ELR (cell line): ENCODE data around the gene CHST15.
A peak's percentile ranks its signal among the peaks of the same experiment; 100 is the strongest.

Source experiments
- DNase-seq: peaks from one replicate; pipeline ENCODE4 v3.0.0-alpha.2; 2015; ENCODE audit warnings: low read depth

Gene CHST15, protein sequence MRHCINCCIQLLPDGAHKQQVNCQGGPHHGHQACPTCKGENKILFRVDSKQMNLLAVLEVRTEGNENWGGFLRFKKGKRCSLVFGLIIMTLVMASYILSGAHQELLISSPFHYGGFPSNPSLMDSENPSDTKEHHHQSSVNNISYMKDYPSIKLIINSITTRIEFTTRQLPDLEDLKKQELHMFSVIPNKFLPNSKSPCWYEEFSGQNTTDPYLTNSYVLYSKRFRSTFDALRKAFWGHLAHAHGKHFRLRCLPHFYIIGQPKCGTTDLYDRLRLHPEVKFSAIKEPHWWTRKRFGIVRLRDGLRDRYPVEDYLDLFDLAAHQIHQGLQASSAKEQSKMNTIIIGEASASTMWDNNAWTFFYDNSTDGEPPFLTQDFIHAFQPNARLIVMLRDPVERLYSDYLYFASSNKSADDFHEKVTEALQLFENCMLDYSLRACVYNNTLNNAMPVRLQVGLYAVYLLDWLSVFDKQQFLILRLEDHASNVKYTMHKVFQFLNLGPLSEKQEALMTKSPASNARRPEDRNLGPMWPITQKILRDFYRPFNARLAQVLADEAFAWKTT

DNA sequence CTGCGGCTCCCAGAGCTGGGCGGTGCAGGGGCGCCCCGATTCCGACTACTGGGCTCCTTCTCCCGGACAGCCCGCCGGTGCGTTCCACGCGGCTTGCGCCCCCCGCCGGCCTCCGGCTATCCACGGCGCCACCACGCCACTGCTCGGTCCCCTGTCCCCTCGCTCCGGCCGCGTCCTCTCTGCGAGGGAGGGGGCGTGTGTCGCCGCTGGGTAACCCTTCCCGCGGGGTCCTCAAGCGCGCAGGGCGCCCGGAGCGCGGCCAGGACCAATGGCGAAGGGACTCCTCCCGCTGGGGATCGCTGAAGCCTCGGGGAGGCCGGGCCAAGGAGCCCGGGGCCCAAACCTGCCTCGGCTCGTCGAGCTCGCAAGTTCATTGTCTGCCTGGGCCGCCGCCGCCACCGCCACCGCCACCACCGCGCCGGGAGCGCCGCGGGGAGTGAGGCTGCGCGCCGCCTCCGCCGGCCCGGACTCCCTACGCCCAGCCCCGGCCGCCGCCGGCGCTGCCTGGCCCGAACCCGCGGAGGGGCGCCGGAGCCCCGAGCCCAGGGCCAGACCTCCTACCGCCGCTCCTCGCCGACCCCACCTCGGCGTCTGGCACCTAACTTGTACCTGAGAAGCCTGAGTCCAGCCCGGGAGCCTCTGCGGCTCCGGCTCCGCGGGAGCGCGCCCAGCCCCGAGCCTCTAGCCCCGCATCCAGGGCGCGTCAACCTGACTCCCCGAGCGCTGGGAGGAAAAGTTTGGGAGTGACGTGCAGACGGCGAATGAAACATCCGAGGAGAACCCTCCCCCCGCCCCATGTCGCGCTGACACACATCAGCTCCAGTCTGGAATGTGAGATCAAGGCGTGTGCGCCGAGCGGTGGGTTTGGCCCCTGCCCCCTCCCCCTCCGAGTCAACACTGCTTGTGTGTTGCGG, at the start of gene CHST15:
Gene CHST15, minus strand, starts transcription at position 739 of the 914 bp plus-strand sequence. CDS start 47,386 bp downstream, outside the sequence.
- peak; percentile 36 for DNase-seq

DNA sequence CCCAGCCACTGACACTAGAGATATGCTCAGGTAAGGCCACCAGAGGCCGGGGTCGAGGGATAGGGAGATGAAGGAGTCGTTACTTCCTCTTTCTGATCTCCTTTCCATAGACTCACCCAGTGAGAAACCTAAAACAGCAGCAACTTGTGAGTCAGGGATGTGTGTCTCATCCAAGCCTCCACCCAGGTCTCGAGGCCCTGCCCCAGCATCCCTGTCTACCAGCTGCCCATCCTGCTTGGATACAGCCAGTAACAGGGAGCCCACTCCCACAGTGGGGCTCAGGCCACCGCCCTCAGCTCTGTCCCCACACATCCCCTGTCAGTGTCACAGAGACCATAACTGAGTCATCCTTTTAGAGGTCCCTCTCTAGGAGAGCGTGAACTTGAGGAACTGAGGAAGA, 49.6 kb upstream of the CHST15 start:
- peak; percentile 19 for DNase-seq

DNA sequence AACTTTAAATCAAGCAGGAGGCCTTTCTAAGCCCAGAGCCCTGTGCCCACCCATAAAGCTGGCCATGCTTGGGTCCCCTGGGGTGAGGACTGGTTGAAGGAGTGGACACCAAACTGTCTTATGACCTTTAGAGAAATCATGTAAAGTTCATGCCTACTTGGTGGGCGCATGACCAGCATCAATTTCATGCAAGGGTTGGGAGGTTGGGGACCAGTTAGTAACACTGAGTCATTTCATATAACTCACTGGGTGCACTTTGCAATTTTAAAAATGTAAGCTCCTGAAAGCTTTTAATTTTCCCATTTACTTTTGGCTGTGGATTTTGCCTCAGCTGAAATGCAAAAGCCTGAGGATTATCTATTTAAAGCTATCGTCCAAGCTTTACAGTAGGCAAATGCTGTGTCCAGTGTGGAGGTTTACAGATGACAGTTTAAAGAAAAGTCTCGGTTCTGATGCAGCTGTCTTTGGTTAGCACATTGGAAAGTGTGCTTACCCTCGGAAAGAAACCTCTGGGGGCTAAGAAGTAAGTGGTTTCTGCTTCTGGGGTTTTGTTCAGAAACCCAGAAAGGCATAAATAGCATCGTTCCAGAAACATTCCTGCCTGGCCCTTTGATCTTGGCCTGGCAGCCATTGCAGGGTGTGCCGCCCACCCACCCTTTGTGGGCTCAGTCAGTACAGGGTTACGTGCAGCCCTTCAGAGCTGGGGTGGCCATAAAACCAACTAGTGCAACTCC, 48.8 kb upstream of the CHST15 start:
- no peak for DNase-seq

DNA sequence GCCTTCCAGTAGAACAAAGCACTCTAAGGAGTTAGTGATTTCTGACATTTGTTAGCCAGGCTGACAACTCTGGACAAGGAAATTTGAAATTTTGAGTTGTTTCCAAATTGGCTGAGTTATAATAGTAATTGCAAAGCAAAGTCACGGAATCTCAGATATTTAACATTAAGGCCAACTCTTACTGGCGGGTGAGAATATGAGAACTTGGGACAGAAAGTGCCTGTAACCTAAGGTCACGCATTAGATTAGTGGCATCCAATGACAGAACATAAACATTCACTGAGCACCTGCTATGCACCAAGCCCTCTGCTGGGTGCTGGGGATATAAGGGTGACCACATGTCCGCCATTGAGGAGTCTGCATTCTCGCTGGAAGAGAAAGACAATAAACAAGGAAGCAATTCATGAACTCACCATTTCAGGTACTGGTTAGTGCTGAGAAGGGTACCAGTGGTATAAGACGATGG, 45.5 kb upstream of the CHST15 start:
- DNase-seq: no peak

DNA sequence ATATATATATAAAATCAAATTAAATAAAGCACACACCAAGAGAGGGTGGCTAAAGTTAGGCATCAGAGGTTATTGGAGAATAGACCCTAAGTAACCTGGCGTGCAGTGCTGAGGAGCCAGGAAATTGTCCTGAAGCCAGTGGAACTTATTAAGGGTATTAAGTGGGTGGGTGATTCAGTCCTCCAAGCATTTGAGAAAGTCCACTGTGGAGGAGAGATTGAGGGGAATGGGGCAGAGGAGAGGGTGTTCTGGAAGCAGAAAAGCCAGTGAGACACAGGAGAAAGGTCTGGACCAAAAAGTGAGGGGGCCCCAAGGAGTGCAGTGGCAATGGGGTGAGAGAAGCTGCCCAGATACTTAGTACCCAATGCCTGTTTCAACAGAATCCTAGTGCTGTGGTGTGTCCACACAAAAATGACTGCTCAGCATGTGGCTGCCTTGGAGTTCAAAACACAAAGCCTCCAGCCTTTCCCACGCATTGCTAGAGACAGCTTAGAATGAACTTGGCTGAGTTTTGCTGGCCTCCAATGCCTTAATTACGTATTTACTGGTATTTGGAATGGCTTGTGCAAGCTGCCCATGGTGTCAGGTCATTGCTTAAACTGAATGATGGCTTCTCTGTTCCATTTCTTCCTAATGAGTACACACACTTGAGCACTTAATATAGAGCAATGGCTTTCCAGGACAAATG, 44.9 kb upstream of the CHST15 start:
- DNase-seq: no peak

DNA sequence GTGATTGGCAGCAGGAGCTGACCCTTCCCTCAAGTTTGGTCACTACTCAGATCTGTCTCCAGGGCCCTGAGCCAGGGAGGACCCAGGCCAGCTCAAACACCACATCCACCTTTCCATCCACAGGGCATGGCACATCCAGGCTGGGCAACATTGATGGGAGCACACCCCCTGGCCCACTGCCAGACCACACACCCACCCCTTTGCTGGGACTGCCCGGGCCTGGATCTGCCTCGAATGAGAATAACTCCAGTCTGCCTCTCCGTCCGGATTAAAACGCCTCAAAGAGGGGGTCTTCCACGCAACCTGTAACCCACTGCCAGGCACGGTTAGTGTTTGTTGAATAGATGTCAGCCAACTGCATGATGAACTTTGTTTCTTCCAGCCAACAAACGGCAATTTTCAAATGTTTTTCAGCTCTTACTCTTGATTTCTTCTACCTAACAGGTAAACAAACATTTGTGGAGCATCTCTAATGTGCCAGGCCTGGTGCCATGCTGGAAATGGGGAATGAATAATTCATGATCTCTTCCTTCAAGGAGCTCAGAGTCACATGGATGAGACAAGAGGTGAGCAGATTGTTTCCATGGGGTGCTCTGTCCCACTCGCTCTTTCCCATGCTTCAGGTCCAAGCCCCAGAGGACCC, 41.0 kb upstream of the CHST15 start:
- no peak for DNase-seq

DNA sequence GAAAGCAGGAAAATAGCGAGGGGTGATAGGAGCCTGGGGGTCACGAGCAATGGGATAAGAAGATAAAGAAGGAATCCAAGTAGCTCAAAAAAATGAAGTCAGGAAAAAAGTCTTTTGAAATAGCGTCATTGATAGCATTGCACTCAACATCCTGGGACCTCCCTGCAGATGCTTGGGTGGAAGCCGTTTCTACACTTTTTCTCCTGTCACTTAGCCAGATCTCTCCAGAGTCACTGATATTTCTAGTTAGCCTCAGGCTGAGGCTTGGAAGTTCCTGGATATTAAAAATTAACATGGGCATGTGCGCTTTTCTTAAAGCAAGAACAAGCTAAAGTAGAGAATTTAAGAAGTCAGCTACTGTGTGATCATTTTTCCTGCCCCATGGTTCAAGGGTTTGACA, 39.5 kb upstream of the CHST15 start:
- DNase-seq: no peak

DNA sequence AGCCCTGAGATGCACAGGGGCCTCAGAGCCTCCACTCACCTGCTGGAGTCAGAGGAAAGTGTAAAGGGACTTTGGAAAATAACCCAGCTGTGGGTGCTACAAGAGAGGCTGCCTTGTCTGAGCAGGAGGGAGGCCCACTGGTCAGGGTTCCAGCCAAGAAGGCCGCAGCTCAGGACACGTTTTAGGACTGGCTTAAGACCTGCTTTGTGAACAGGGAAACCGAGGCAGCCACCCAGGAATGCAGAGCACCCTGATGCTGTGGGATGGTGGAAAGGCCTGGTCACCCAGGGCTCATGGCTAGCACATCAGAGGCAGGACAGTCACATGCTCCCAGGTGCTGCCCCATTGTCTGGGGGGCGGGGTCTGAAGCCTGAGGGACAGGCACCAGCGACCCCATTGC, 38.9 kb upstream of the CHST15 start:
- DNase-seq: no peak

DNA sequence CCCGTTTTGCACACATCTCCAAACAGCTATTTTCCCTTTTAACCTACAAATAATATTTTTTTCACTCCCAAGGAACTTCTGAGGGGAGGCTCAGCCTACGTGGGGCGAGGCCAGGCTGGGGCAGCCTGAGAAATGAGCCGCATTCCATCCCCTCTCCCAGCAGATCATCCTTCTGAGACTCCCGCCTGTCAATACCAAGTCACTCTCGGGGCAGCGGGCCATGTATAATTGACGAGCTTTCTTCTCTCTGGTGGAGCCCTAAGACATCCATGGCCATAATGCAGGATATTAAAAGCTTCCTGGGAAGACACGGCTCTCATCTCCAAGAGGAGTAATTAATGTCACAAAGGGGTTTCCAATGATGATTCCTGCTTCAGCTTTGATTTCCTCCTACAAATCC, 37.8 kb upstream of the CHST15 start:
- no peak for DNase-seq

DNA sequence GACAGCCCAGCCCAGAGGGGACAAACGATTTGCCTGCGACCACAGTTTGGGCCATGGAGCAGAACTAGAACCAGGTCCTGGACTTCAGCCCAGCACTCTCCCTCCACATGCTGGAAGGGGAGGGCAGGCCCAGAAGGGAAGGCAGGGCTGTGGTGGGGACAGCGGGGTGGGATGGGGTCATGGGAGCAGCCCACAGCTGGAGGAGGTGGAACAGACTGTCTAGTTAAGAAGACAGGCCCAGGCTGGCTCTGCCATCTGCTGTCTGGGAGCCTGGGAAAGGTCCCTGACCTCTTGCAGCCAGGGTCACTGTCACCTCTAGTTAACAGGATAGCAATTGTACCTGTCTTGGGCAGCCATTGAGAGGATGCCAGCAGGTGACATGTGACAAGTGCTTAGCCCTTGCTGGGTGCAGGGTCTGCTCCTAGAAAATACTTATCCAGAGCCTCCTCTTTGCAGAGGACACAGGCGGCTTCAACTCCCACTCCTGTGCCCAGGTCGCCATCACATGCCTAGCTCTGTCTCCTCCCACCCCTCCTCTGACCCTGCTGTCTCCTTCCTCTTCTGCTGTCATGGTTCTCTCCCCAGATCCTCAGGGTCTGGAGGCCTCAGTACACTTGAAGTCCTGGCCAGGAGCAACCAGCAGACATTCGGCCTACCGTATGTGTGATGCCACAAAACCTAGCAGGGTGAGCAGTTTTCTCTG, 37.0 kb upstream of the CHST15 start:
- DNase-seq: no peak

DNA sequence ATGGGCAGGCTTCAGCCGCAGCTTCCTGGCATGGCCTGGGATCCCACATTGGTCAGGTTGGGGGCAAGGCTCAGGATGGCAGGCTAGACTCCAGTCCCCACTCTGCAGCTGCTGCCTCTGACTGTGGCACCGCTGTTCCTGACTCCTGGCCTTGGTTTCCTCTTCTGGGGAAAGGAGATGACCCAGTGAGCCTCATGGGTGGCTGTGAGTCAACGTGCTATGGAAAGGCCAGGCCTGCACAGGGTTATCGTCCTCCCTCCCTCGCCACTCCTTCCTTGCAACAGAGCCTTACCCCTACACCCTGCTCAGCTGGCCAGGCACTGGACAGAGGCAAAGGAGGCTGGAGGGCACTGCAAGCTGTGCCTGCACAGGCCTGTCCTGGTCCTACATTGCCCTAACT, 36.1 kb upstream of the CHST15 start:
- DNase-seq: no peak

DNA sequence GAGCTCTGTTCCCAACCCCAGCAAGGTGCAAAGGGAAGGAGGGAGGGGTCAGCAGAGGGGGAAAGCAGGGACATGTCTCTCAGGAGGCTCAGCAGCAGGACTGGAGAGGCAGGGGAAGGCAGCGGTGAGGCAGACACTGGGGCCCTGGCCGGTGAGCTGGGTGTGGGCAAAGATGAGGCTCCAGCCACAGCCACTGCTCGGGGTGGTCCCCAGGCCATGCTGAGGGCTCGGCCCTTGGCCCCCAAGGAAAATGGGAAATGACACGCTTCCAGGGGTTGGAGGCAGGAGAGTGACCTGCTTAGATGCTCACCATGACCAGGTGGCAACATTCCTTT, 35.4 kb upstream of the CHST15 start:
- no peak for DNase-seq

DNA sequence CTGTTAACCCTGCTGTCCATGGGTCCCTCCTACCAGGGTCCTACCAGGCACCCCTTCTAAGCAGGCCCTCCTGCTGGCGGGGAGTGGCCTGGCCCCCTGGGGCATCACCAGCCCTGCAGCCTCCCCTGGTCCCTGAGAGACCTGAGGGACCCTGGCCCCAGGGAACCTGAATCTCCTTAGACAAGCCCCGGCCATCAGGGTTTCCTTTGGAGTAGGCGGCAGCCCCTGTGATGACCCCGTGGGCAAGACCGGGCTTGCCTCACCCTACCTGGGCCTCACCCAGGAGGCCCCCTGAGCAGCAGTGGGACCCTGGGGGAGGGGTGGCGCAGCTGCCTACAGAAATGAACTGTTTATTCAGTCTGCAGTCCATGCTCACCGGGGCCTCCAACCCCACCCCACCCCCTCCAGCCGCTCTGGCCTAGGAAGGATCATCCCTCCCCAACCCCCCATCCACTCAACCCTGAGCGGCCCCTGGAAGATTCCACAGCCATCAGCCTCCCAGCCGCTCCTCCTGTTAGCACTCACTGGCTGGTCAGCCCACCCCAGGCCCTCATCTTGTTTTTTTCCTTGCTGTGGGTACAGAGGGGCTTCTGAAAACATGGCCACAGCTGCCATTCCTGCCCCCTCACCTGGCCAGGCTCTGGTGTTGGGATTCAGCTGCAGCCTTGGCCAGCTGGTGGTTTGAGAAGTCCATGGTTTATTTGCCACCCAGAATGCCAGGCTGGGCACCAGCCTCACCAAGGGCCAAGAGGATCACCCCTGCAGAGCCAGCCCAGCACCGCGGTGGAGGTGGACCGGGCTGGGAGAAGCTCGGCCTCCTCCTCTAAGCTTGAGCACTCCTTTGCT, 34.8 kb upstream of the CHST15 start:
- no peak for DNase-seq

DNA sequence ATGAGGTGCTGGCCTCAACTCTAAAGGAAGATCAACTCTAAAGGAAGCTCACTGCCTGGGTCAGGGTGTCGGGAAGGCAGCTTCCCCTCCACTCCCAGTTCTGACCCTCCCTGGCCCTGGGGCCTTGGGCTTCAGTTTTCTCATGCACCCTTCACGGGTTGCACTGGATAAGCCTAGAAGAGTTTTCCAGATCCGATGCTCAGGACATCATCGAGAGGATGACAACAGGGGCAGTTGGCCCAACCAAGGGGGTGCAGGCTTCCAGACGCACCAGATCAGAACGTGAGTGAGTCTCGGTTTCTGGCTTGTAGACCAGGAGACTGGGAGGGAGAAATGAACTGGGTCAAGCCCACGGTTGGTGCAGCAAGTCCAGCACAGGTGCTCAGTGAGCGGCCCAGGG, 34.2 kb upstream of the CHST15 start:
- no peak for DNase-seq

DNA sequence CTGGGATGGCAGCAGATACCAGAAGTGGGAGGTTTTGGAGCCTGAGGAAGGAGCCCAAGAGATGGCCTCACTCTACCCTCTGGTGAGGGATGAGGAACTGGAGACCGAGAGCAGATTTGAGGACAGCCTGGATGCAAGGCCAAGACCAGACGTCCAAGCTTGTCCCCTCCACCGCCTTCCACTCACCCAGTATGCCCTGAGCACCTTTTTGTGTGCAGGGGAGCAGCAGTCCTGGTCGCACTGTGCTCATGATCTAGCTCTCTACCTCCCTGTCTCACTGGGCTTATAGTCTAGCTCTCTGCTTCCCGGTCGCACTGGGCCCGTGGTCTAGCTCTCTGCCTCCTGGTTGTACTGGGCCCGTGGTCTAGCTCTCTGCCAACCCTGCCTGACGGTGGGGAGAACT, 33.6 kb upstream of the CHST15 start:
- no peak for DNase-seq

DNA sequence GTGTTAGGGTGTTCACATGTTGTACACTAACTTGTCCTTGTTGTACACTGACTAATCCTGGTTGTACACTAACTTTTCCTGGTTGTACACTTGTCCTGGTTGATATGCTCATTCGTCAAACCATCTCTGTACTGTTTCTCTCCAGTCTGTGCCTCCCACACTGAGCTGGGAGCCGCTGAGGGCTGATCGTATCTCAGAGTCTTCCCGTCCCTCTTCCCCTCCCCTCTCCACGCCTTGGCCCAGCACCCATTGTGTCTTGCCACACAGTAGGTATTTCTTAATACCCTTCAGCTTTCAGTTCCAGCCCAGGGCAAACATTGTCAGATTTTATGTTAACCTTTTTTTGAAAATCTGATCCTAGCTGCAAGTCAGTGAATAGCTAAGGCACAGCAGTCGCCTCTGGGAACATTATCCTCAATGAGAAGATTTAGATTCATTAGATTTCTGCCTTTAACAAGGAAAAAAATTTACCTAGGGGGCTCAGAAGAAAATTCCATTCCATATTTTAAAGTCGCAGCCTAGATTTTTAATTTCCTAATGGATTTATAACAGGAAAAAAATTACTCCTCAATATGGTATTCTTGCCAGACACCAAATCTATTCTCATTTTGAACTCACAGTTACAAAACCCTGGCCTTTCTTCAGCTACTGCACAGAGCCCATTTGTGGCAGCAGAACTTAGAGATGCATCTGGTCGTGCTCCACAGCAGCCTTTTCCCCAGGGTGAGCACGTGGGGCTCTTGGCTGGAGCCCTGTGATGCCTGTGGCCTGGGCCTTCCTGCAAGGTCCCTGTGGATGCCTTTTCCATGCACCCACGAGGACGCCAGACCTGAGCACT, 33.0 kb upstream of the CHST15 start:
- DNase-seq: no peak

DNA sequence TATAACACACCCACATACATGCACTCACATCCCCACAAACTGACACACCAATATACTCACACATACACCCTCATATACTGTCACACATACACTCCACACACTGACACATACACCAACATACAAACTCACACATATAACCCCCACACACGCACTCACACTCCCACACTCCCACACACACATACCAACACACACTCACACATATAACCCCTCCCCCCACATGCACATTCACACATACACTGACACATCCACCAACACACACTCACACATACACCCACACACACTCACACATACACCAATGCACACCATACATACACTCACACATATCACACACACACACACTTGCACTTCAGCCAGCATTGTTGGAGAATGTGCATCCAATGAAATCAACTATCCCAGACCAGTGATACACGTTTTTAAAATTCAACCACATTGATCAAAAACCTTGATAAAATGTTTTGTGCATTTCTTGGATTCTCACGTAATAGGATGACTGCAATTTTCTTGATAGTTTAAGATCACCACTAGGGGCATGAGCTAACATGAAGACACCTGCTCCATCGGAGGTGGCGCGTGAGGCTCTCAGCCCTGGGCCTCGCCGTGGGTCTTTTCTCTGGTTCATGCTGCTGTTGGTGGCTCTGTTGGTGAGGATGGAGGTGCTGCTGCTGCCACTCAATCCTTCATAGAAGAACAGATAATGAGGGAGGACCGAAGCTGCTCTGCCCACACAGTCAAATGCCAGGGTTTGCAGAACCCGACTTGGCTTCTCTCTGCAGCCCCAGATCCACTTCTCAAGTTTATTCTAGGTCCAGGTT, 32.1 kb upstream of the CHST15 start:
- peak; percentile 67 for DNase-seq

DNA sequence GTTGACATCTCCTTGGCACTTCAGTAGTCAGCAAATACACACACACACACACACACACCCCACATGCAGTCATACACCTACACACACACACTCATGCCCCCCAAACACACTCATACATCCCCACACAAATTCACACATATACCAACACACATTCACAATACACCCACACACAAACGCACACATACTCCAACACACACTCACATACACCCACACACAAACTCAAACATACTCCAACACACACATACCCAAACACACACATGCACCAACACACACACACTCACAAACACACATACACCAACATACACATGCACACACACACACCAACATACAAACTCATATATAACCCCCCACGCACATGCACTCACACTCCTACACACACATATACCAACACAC, 31.4 kb upstream of the CHST15 start:
- no peak for DNase-seq
